PC-3 (cell line): Measurements from ENCODE around the gene NUTM1. TPM values are rescaled to one million over a fixed set of nuclear protein-coding genes. Genes with fewer than 3 reads are reported as not detected.

Experiments used
- ATAC-seq: fragments of 200-7000 bp; cut with Tn5 transposase; 2 replicates; pipeline ENCODE4 v1.9.1; 2020; ENCODE audit warnings: mild to moderate bottlenecking, moderate library complexity
- BruUV-seq: library from RNA; stranded (reverse); fragments of 400-500 nt; replicated peaks from 2 replicates; lab custom pipeline; 2021; lab: Mats Ljungman, UMichigan
- CTCF ChIA-PET: fragments of 300-600 bp; sonication (Branson Sonifier 250); formaldehyde crosslinking; loops from one replicate; lab custom pipeline; 2022; ENCODE audit warnings: antibody characterized with exemption; lab: Charles Lee
- POLR2A ChIA-PET: fragments of 300-600 bp; sonication (Branson Sonifier 250); formaldehyde crosslinking; loops from one replicate; lab custom pipeline; 2022; ENCODE audit warnings: antibody characterized with exemption; ENCODE audit not compliant: unreplicated experiment; lab: Charles Lee
- DNase-seq: peaks from one replicate; pipeline ENCODE4 v3.0.0-alpha.2; 2015
- H2AFZ ChIP-seq: fragments of 300-600 bp; sonication (generic); 2 replicates; pipeline ENCODE4 v1.6.0; 2016; ENCODE audit warnings: antibody characterized with exemption, low read length
- H3F3A ChIP-seq: fragments of 300-600 bp; sonication (generic); one replicate; pipeline ENCODE4 v1.6.0; 2017; ENCODE audit warnings: antibody characterized with exemption, low read length, control low read depth, mild to moderate bottlenecking; ENCODE audit not compliant: unreplicated experiment
- H3K27ac ChIP-seq: fragments of 300-600 bp; sonication (generic); 2 replicates; pipeline ENCODE4 v1.5.1; 2016; ENCODE audit warnings: mild to moderate bottlenecking, low read length
- H3K27me3 ChIP-seq: fragments of 300-600 bp; sonication (generic); 2 replicates; pipeline ENCODE4 v1.6.1; 2016; ENCODE audit warnings: low read length, mixed read lengths
- H3K36me3 ChIP-seq: fragments of 300-600 bp; sonication (generic); 2 replicates; pipeline ENCODE4 v1.6.1; 2016; ENCODE audit warnings: low read depth, mixed run types, low read length, mixed read lengths
- H3K4me1 ChIP-seq: fragments of 300-600 bp; sonication (generic); 2 replicates; pipeline ENCODE4 v1.5.1; 2016; ENCODE audit warnings: low read length; ENCODE audit not compliant: insufficient read depth
- H3K4me2 ChIP-seq: fragments of 300-600 bp; sonication (generic); 2 replicates; pipeline ENCODE4 v1.6.0; 2016; ENCODE audit warnings: low read length
- H3K4me3 ChIP-seq: fragments of 300-600 bp; sonication (generic); 2 replicates; pipeline ENCODE4 v1.5.1; 2016; ENCODE audit warnings: mild to moderate bottlenecking, low read length, mixed read lengths
- H3K79me2 ChIP-seq: fragments of 300-600 bp; sonication (generic); 2 replicates; pipeline ENCODE4 v1.6.1; 2017; ENCODE audit warnings: low read length, mixed read lengths
- H3K9ac ChIP-seq: fragments of 300-600 bp; sonication (generic); 2 replicates; pipeline ENCODE4 v1.6.0; 2016; ENCODE audit warnings: mild to moderate bottlenecking, low read length
- H3K9me2 ChIP-seq: fragments of 300-600 bp; sonication (generic); replicated peaks from 2 replicates; pipeline ENCODE4 v1.6.1; 2016; ENCODE audit warnings: mixed run types, low read length, mixed read lengths
- H3K9me3 ChIP-seq: fragments of 300-600 bp; sonication (generic); 2 replicates; pipeline ENCODE4 v1.6.1; 2016; ENCODE audit warnings: low read length, mixed read lengths
- H4K20me1 ChIP-seq: fragments of 300-600 bp; sonication (generic); 2 replicates; pipeline ENCODE4 v1.6.1; 2016; ENCODE audit warnings: low read length, mixed read lengths
- CTCF ChIP-seq: fragments of 300-600 bp; sonication (generic); conservative IDR thresholded peaks from 2 replicates; pipeline ENCODE4 v1.5.1; 2017; ENCODE audit warnings: antibody characterized with exemption, low read depth, mild to moderate bottlenecking, low read length
- EZH2 ChIP-seq: fragments of 300-600 bp; sonication (generic); IDR thresholded peaks from one replicate; pipeline ENCODE4 v1.6.1; 2017; ENCODE audit warnings: antibody characterized with exemption, mild to moderate bottlenecking, low read length; ENCODE audit not compliant: unreplicated experiment
- EZH2phosphoT487 ChIP-seq: fragments of 300-600 bp; sonication (generic); IDR thresholded peaks from 2 replicates; pipeline ENCODE4 v1.6.1; 2018; ENCODE audit warnings: mild to moderate bottlenecking, antibody characterized with exemption, low read length, borderline replicate concordance
- intact Hi-C: fragments of 100-400 bp; cut with micrococcal nuclease; formaldehyde crosslinking; loops from 2 replicates; pipeline ENCODE4 v1.9.0; 2023
- total RNA-seq: library from RNA; depleted of rRNA; stranded (reverse); fragments of >200 nt; gene quantifications from 2 replicates; pipeline ENCODE4 v1.2.3, GENCODE V29; 2014

Gene NUTM1
- total RNA-seq, 1 experiment from 2014 or later = 0.04 TPM

- ATAC-seq (no peak), DNase-seq (no peak)
- Histone ChIP-seq H3K9ac (peak overlapping the region; percentile 98; the same call in 1 of the 2 replicates), H3K4me3 (peak overlapping the region; percentile 100), H2AFZ (no peak overlapping the region), H3K36me3 (peaks cover 22% of the 10 kb centered on the region), H3K9me3 (no peaks in the 10 kb centered on the region), H3K27me3 (no peaks in the 10 kb centered on the region), H3K4me1 (peaks cover 56% of the 10 kb centered on the region), H3F3A (no peaks in the 10 kb centered on the region), H4K20me1 (peaks cover 14% of the 10 kb centered on the region; the same call in 1 of the 2 replicates), H3K79me2 (peaks cover 41% of the 10 kb centered on the region), H3K9me2 (no peaks in the 10 kb centered on the region), H3K4me2 (peak overlapping the region; percentile 95), H3K27ac (peak overlapping the region; percentile 99; the same call in 1 of the 2 replicates)
- BruUV-seq = no TSS peak
- TF ChIP-seq EZH2 = no peak
- no peak for TF ChIP-seq CTCF
- no peak for TF ChIP-seq EZH2phosphoT487
- ChIA-PET CTCF (no interaction called here), POLR2A (no interaction called here)
- intact Hi-C loops = no loop called here
These were observed 22.1 kb downstream of the NUTM1 start for GRCh38 chr15:34365091-34365825.

GRCh38 chr15:34365836-34366235, 22.7 kb downstream of the NUTM1 start:
- intact Hi-C loops = no loop called here
- H2AFZ ChIP-seq = no peak overlapping the region
- peak overlapping the region; percentile 98 for H3K9ac ChIP-seq
- TF ChIP-seq CTCF (no peak), EZH2 (no peak), EZH2phosphoT487 (no peak)
- peak overlapping the region; percentile 100 for H3K4me3 ChIP-seq
- H3K27ac ChIP-seq = peak overlapping the region; percentile 99
- ChIA-PET CTCF (interaction anchor here (1.0 to 1.8 kb wide), 2 partner anchors 243 to 256 kb away, joined by 5 to 6 read pairs; no protein-coding TSS in a partner anchor), POLR2A (no interaction called here)
- H3K9me3 ChIP-seq = no peaks in the 10 kb centered on the region
- H4K20me1 ChIP-seq = peaks cover 14% of the 10 kb centered on the region; the same call in 1 of the 2 replicates
- peaks cover 22% of the 10 kb centered on the region for H3K36me3 ChIP-seq
- DNase-seq = no peak
- no peaks in the 10 kb centered on the region for H3F3A ChIP-seq
- peaks cover 41% of the 10 kb centered on the region for H3K79me2 ChIP-seq
- BruUV-seq = TSS peak; percentile 46
- H3K4me1 ChIP-seq = peaks cover 52% of the 10 kb centered on the region
- peak overlapping the region; percentile 95 for H3K4me2 ChIP-seq
- no peaks in the 10 kb centered on the region for H3K27me3 ChIP-seq
- no peaks in the 10 kb centered on the region for H3K9me2 ChIP-seq
- ATAC-seq = no peak
